HepG2 (cell line): Measurements from ENCODE around the gene GSK3B.

Source experiments
- CREM ChIP-seq, 2 experiments: sonication (generic) in 1 of 2; formaldehyde crosslinking in 1 of 2; IDR thresholded peaks; 2 replicates each; pipeline versions ENCODE4 v1.4.0 to v1.6.1; 2016 to 2020; ENCODE audit warnings: antibody characterized with exemption in 1 of 2, mild to moderate bottlenecking in 1 of 2, missing genetic modification reagents in 1 of 2
- LCORL ChIP-seq, 2 experiments: fragments of 450-650 bp in 1 of 2; sonication (generic) in 1 of 2; formaldehyde crosslinking in 1 of 2; IDR thresholded peaks; 2 replicates each; pipeline versions ENCODE4 v1.5.0 to v1.6.1; 2017 to 2020; ENCODE audit warnings: antibody characterized with exemption in 1 of 2, missing genetic modification reagents in 1 of 2
- NFRKB ChIP-seq: fragments of 450-650 bp; IDR thresholded peaks from 2 replicates; pipeline ENCODE4 v1.6.1; 2017
- NR1H2 ChIP-seq: sonication (generic); formaldehyde crosslinking; IDR thresholded peaks from 2 replicates; pipeline ENCODE4 v1.8.1; 2022; ENCODE audit warnings: low read depth, missing genetic modification reagents, borderline replicate concordance
- NR2C2 ChIP-seq: sonication (generic); formaldehyde crosslinking; IDR thresholded peaks from 2 replicates; pipeline ENCODE4 v1.4.0; 2020; ENCODE audit warnings: missing genetic modification reagents, mild to moderate bottlenecking, moderate library complexity, borderline replicate concordance
- POLR2A ChIP-seq, 2 experiments: IDR thresholded peaks; 2 replicates each; pipeline ENCODE4 v1.6.1; 2011; ENCODE audit warnings: low read depth in 2 of 2, low read length in 2 of 2, mild to moderate bottlenecking in 1 of 2, moderate library complexity in 1 of 2; ENCODE audit not compliant: insufficient read depth in 1 of 2
- TF ChIP-seq, protein P1 (sequence below): sonication (generic); formaldehyde crosslinking; IDR thresholded peaks from 2 replicates; pipeline ENCODE4 v1.4.0; 2020; ENCODE audit warnings: low read depth, missing genetic modification reagents
- TF ChIP-seq, protein P2 (sequence below): sonication (generic); formaldehyde crosslinking; IDR thresholded peaks from 2 replicates; pipeline ENCODE4 v1.4.0; 2020; ENCODE audit warnings: missing genetic modification reagents, borderline replicate concordance
- TF ChIP-seq, protein P3 (sequence below): sonication (generic); formaldehyde crosslinking; IDR thresholded peaks from 2 replicates; pipeline ENCODE4 v1.5.0; 2020; ENCODE audit warnings: mild to moderate bottlenecking, missing genetic modification reagents, moderate library complexity

DNA sequence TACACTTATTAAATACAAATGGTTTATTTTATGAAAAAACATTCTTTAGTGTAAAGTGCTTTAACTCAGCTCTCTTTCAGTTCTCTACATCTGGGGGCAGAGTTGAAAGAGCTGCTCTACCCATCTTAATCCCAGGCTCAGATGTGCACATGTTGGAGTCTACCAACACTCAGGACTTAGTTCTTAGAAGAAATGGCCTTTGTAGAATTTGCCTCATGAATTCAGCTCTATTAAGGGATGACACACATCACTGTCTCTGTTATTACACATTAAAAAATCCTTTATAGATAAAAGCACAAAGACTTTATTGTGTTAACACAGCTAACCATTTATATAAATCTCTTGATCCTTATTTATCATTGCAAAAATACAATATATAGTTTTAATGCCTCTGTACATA lies 31.7 kb upstream of the GSK3B start:
- TF ChIP-seq, protein P1, sequence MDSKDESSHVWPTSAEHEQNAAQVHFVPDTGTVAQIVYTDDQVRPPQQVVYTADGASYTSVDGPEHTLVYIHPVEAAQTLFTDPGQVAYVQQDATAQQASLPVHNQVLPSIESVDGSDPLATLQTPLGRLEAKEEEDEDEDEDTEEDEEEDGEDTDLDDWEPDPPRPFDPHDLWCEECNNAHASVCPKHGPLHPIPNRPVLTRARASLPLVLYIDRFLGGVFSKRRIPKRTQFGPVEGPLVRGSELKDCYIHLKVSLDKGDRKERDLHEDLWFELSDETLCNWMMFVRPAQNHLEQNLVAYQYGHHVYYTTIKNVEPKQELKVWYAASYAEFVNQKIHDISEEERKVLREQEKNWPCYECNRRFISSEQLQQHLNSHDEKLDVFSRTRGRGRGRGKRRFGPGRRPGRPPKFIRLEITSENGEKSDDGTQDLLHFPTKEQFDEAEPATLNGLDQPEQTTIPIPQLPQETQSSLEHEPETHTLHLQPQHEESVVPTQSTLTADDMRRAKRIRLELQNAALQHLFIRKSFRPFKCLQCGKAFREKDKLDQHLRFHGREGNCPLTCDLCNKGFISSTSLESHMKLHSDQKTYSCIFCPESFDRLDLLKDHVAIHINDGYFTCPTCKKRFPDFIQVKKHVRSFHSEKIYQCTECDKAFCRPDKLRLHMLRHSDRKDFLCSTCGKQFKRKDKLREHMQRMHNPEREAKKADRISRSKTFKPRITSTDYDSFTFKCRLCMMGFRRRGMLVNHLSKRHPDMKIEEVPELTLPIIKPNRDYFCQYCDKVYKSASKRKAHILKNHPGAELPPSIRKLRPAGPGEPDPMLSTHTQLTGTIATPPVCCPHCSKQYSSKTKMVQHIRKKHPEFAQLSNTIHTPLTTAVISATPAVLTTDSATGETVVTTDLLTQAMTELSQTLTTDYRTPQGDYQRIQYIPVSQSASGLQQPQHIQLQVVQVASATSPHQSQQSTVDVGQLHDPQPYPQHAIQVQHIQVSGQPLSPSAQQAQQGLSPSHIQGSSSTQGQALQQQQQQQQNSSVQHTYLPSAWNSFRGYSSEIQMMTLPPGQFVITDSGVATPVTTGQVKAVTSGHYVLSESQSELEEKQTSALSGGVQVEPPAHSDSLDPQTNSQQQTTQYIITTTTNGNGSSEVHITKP (CRISPR knock-in tag) = no peak
- no peak for TF ChIP-seq LCORL (IDR thresholded peaks at IDR 0.05)
- TF ChIP-seq LCORL (CRISPR knock-in tag; IDR thresholded peaks at IDR 0.05) = no peak
- no peak for TF ChIP-seq NFRKB
- no peak for TF ChIP-seq NR1H2 (CRISPR knock-in tag)
- no peak for TF ChIP-seq POLR2A (IDR thresholded peaks at IDR 0.05; ENCODE audit: insufficient read depth in 1 of 2, low read depth in 2 of 2, low read length in 2 of 2)
- TF ChIP-seq, protein P2, sequence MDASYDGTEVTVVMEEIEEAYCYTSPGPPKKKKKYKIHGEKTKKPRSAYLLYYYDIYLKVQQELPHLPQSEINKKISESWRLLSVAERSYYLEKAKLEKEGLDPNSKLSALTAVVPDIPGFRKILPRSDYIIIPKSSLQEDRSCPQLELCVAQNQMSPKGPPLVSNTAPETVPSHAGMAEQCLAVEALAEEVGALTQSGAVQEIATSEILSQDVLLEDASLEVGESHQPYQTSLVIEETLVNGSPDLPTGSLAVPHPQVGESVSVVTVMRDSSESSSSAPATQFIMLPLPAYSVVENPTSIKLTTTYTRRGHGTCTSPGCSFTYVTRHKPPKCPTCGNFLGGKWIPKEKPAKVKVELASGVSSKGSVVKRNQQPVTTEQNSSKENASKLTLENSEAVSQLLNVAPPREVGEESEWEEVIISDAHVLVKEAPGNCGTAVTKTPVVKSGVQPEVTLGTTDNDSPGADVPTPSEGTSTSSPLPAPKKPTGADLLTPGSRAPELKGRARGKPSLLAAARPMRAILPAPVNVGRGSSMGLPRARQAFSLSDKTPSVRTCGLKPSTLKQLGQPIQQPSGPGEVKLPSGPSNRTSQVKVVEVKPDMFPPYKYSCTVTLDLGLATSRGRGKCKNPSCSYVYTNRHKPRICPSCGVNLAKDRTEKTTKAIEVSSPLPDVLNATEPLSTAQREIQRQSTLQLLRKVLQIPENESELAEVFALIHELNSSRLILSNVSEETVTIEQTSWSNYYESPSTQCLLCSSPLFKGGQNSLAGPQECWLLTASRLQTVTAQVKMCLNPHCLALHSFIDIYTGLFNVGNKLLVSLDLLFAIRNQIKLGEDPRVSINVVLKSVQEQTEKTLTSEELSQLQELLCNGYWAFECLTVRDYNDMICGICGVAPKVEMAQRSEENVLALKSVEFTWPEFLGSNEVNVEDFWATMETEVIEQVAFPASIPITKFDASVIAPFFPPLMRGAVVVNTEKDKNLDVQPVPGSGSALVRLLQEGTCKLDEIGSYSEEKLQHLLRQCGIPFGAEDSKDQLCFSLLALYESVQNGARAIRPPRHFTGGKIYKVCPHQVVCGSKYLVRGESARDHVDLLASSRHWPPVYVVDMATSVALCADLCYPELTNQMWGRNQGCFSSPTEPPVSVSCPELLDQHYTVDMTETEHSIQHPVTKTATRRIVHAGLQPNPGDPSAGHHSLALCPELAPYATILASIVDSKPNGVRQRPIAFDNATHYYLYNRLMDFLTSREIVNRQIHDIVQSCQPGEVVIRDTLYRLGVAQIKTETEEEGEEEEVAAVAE (CRISPR knock-in tag) = no peak
- no peak for TF ChIP-seq NR2C2 (CRISPR knock-in tag)
- no peak for TF ChIP-seq CREM (IDR thresholded peaks at IDR 0.05)
- TF ChIP-seq CREM (CRISPR knock-in tag; IDR thresholded peaks at IDR 0.05) = no peak
- TF ChIP-seq, protein P3, sequence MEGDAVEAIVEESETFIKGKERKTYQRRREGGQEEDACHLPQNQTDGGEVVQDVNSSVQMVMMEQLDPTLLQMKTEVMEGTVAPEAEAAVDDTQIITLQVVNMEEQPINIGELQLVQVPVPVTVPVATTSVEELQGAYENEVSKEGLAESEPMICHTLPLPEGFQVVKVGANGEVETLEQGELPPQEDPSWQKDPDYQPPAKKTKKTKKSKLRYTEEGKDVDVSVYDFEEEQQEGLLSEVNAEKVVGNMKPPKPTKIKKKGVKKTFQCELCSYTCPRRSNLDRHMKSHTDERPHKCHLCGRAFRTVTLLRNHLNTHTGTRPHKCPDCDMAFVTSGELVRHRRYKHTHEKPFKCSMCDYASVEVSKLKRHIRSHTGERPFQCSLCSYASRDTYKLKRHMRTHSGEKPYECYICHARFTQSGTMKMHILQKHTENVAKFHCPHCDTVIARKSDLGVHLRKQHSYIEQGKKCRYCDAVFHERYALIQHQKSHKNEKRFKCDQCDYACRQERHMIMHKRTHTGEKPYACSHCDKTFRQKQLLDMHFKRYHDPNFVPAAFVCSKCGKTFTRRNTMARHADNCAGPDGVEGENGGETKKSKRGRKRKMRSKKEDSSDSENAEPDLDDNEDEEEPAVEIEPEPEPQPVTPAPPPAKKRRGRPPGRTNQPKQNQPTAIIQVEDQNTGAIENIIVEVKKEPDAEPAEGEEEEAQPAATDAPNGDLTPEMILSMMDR (CRISPR knock-in tag) = no peak
